ENCODE measurements around the gene BCAS3.

Gene BCAS3

GRCh38 chr17:61299517-61300513 is 622.2 kb downstream of the BCAS3 start:
- no peak for DNase-seq (ENCODE audit: low read depth)

DNA sequence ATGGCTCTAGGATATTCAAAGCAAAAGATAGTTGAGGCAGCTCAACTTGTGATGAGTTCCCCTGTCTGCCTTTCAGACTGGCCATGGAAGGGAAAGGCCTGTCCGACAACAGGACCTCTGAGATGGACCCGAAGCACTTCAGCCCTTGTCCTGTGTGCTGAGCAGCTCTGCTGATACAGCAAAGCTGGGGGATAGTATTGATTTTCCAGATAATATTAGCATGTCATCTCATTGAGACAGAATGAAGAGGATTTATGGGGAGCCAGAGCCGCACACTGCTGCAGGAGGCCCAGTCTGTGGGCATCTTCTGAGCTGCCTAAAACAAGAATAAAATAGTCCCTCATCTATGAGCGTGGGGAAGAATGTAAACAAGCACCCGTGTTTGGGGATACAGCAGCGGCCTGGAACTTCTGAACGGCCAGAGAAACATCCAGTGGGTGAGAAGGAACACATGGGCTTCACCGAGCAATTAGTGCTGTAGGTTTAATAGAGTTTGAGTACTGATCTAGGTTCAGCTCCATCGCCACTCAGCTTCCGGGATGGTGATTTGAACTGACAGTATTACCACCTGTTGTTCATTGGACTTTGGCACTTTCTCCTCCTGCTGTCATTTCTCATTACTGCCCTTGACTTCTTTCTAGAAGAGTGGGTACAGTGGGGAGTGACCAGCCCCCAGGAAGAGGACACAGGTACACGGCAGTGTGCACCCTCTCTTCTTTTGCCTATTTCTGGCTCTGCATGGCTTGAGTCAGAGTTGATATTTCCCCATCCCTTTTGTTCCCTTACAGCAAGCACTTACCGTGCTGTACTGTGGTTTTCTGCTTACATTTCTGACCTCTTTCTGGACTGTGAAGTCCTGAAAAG is 625.5 kb downstream of the BCAS3 start:
- DNase-seq (ENCODE audit: low read depth), result no peak

DNA sequence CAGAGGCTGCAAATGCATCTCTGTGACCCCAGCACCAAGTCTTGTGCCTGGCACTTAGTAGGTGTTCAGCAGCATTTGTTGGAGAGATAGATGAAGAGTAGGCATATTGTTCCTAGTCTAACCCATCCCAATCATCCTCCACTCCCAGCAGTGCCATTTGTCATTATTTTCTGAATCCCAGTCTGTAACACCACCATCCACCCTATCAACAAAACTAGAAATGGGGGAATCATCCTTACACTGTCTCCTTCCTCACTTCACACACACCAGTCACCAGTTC is 626.1 kb downstream of the BCAS3 start:
- no peak for DNase-seq (ENCODE audit: low read depth)

GRCh38 chr17:61305024-61305423 is 627.4 kb downstream of the BCAS3 start:
- no peak for DNase-seq (ENCODE audit: low read depth)

DNA sequence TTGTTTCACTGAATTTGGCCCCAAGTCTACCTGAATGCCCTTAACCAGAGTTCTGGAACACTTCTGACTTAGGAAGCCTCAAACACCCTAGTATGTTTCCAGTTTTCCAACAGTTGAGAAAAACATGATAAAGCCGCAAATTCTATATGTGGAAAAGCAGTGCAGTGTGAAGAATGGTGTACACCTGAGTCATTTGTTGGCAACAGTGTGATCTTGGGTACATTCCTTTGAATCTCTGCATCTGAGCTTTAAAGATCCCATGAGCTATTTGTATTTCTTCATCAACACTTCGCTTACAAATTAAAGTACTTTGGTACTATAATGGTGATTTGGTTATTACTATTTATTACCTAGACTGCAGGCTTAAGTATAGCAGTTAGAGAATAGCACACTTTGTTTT is 628.4 kb downstream of the BCAS3 start:
- no peak for DNase-seq (ENCODE audit: low read depth)

GRCh38 chr17:61307905-61308886 is 630.5 kb downstream of the BCAS3 start:
- no peak for DNase-seq (ENCODE audit: low read depth)

GRCh38 chr17:61309362-61310256 is 632.0 kb downstream of the BCAS3 start:
- no peak for DNase-seq (ENCODE audit: low read depth)

DNA sequence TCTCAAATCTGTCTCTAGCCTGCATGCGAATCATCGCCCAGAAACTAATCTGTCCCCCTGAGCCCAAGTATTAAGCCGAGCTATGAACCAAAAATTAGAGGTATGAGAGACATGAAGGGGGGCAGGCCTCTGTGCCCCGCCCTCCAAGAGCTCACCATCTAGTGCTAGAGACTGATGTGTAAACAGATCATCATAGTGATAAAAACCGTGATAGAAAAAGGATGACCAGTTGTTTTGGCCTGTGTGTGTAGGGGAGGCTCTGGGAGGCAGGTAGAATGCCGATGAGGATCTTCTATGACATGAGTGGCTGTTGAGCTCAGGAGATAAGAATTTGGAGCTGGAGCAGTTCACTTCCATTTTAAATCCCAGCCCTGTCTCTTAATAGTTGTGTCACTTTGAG is 632.9 kb downstream of the BCAS3 start:
- DNase-seq (ENCODE audit: low read depth), result no peak

DNA sequence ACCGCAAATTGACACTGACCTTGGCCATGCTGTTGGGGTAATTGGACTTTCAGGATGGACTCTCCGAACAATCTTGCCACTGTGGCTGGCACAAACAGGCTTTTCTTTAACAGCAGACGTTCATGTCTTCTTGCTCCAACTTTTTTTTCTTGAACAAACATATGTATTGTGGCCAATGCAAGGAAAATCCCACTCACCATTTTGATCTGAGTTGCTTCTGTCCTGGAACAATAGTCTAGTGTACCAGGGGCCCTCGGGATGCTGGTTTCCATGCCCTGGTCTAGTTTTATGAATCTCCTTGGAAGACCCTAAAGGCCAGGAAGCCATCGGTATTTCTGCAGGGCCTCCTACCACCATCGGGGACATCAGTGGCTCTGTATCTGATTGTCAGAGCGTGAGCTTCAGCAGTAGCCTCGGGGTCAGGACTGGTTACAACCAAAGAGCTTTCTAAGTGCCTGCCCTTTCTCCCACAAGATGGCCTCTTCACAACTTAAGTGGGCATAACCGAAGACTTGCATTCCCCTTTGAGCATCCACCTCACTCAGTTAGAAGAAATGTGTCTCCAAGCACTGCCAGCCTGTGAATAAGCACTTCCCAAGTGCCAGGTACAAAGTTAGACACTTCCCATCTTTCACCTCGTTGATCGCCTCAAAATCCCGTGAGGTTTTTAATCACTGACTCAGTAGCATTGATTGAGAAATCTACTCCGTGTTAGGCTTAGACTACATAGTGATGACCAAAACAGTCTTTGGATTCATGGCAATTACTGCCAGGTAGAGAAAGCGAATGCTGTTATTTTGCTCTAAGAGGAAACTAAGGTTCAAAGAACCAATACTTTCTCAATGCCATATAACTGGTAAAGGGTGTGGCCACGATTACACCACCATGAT is 635.0 kb downstream of the BCAS3 start:
- DNase-seq (ENCODE audit: low read depth), result no peak

DNA sequence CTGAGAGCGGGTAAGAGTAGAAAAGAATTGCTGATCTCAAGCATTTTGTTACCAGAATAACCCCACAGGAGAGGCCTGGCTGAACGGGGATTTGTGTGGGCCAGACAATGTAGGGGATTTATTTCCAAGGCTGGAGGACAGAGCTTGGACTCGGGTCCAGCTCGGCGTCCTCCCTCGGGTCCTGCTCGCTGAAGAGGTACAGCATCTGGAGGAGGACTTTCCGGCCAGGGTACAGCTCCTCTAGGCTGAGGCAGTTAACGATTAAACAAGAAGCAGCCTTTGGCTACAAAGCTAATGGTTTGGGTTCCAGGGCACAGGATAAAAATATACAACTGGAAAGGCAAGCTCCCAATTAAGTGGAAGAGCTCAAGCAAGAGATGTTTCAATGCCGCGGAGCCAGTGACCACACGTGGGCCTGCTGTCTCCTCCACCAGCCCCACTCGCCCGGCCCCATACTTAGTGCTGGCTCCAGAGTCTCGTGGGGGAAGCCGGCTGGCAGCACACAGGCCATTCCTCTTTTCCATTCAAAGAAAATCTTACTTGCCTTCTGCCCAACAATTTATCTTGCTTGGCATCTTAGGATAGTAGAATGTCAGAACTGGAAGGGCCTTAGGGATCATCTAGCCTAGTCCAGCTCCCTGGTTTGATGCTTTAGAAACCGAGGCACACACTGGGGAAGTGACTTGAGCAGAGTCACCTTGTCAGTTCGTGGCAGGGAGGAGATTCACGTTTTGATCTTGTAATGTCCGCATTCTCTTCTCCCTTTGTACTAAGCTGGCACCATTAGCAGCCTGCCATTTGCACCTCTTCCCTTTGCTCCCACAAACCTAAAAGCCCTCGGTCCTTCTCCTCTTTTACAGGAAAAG is 636.0 kb downstream of the BCAS3 start:
- DNase-seq (ENCODE audit: low read depth), result no peak

GRCh38 chr17:61314368-61315078 is 636.9 kb downstream of the BCAS3 start:
- DNase-seq (ENCODE audit: low read depth), result no peak

GRCh38 chr17:61316633-61317032 is 639.0 kb downstream of the BCAS3 start:
- DNase-seq (ENCODE audit: low read depth), result no peak

GRCh38 chr17:61317779-61318178 is 640.1 kb downstream of the BCAS3 start:
- DNase-seq (ENCODE audit: low read depth), result no peak

- no peak for DNase-seq (ENCODE audit: low read depth)
These were observed 641.0 kb downstream of the BCAS3 start for GRCh38 chr17:61318684-61319098.

GRCh38 chr17:61321344-61321743 is 643.7 kb downstream of the BCAS3 start:
- no peak for DNase-seq (ENCODE audit: low read depth)

- DNase-seq (ENCODE audit: low read depth), result no peak
These were observed 644.8 kb downstream of the BCAS3 start for GRCh38 chr17:61322325-61323002.
